NCI-H82 (cell line): Measurements from ENCODE around the gene RASA3.

Experiments
- DNase-seq: peaks from one replicate; lab custom pipeline; 2025; lab: John Stamatoyannopoulos, UW

RASA3 gene

DNA sequence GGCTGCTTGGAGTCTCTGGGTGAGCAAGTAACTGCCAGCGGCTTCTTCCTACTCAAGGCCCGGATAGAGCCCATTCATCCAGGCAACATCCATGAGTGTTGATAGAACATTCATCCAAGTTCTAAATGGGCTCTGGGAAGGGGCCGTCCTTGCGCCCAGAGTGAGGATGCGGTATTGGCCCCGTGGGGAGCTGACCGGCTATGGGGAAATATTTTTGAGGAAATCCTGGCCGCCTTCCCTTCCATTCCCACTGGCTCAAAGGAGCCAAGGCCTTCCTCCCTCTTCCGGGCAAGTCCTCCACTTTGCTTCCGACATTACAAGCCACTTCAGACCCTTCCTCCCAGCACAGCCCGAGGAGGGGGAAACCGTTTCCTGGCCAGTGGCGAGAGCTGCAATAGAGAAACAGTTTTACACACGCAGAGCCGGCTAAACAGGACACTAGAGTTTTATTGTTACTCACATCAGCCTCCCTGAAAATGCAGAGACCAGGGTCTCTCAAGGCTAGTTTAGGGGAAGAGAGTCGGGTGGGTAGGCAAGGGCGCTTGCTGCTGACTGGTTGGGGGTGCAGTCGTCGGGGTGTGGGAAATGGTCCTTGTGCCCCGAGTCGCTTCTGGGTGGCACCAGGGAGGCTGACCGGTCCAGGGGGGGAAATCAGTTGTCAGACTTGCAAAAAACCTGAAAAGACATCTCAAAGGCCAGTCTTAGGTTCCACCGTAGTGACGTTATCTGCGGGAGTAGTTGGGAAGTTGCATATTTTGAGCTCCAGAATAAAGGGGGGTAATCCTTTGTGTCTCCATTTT lies 196.1 kb downstream of the RASA3 start:
- DNase-seq = no peak

DNA sequence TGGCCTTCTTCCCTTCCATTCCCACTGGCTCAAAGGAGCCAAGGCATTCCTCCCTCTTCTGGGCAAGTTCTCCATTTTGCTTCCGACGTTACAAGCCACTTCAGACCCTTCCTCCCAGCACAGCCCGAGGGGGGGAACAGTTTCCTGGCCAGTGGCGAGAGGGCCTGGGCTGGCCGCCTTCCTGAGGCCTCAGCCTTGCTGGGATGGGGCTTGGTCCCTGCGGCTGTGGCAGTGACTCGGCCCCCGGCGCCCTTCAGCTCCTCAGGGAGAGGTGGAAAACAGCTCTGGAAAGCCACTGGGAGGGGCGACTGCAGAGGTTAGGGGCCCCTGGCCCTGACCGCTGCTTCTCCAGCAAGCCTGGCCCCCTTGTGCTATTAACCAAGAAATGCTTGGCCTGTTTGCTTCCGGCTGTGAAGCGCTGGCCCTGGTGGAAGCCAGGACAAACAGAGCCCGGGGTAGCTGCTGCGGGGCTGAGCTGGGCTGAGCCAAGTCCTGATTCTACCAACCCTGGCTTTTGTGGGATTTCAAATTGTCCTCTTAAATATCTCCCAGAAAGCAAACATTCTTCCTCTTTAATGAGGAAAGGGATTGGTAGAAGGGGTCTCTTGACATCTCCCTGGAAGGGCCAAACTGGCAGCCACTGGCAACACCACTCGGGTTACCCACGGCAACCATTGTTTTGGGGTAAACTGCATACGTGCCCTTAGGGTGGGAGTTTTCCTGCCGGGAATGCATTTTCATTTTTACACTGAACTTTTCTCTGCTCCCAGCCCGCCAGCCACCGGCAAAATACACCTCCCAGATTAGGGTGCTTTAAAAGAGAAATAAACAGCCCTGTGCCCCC lies 197.2 kb downstream of the RASA3 start:
- no peak for DNase-seq

DNA sequence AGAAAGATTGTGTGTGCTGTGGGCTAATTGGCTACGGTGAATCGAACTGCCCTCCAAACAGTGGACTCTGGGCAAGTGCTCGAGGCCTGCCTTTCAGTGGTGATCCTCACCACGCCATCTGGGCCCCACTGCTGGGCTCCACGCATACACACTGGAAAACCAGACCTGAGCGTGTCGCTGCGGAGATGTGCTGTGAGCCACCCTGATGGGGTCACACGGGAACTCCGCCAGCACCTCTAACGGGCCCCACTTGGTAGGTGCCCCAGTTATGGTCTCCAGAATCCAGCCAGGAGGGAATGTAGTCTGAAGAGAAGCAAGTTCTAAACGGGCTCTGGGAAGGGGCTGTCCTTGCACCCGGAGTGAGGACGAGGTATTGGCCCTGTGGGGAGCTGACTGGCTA lies 197.8 kb downstream of the RASA3 start:
- no peak for DNase-seq

DNA sequence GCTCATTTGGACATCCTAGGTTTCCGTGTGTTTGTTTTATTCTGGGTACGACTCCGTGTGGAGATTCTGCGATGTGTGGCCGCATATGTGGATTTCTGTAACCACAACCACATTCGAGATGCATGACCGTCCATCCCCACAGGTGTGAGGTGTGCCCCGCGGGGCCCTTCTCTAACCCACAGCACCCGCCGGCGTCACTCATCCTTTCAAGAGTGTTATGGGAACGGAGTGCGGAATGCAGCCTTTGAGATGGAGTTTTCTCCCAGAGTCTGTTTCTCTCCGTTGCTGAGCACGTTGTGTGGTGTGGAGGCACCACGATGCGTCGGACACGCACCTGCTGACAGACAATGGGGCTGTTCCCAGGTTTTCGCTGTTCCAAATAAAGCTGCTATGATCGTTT lies 198.5 kb downstream of the RASA3 start:
- no peak for DNase-seq

DNA sequence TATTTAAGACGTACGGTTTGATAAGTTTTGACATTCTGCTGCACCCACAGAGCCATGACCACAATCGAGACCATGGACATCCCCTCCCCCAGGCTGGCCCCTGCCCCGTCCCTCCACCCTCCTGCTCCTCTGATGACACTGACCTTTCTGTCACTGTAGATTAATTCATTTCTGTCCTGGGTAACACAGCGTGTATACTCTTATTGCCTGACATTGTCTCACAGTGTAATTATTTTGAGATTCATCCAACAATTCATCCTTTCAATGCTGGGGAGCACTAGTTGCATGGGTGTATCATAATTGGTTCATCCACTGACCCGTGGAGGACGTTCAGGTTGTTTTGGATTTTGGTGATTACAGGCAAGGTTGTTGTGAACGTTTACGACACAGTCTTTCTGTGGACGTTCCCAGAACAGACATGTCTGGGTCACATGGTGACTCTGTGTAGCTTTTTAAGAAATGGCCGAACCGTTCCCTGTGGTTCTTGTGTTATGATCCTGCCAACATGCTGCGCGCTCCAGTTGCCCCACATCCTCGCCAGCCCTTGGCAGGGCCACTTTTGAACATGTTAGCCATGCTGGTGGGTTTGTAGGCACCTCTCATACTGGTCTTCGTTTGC lies 200.5 kb downstream of the RASA3 start:
- no peak for DNase-seq

DNA sequence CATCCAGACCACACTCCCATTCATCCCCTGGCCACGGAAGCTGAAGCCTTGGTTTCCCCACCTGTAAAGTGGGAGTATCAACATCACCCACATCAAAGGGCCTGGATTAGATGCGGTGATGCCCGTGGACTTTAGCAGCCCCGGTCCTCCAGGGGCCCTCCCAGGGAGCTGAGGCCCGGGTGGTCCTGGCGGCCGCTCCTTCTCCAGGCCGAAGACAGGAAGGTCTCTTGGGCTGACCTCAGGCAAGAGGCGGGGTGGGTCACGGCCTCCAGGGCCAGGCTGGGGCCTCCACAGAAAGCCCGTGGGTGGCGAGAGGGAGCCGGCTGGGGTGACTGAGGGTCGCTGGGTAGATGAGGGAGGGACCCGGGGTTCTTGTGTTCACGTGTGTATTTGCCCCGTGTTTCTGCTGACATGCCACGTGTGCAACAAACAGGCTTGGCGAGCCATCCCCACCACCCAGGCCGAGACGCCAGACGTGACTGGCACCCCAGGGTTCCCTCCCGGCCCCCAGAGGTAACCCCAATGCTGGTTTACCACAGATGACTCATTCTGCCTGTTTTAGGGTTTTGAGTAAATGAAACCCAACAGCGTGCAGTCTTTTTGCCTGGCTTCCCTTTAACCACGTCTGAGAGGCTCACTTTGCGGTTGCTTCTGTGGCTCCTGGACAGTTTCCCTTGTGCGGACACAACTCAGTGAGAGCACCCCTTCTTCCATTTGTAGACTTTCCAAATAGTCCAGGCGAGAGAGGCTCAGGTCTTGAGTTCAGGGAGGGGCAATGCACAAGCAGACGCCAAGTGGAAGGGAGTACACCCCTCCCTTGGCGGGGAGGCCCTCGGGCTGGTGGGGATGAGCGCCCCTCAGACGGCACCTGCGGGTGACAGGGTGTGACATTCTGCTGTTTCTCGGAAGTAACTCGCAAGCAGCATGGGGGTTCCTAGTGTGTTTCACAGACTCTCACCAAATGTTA lies 201.5 kb downstream of the RASA3 start:
- DNase-seq = no peak

DNA sequence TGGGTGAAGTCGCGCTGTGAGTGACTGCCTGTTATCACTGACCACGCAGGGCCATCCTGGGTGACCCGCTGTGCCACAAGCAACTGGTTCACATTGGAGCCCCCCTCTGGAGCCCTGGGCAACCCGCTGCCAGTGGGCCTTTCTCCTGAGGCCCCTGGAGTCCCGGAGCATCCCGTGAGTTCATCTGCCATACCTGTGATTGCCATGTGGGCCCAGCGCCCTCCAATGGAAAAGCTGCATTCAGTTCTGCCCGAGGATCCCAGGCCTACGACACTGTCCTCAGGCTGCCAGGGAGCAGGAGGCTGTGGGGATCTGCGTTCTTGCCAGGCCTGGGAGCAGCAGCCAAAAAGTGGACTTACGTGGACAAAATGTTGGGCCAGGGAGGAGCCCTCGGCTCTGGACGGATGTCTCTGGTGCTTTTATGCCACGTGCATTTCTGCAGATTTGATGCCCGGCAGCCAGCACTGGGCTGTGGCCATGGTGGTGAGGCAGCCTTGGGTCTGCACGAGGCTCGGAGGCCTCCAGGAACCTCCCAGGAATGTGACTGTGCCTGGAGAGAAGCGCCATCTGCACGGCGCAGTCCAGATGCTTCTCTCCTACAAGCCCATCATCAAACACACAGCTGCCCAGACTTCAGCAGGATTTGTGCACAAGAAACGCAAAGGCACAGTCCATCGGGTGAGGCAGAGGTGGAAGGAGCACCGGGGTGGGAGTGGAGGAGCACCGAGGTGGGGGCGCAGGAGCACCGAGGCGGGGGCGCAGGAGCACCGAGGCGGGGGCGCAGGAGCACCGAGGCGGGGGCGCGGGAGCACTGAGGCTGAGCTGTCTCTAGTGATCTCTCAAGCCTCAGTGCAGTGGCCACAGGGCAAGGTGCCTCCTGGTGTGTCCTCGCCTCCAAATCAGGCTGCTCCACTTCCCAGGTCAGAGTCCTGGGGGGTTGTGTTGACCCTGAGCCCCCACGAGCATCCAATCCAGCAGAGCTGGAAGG lies 202.5 kb downstream of the RASA3 start:
- DNase-seq = no peak

DNA sequence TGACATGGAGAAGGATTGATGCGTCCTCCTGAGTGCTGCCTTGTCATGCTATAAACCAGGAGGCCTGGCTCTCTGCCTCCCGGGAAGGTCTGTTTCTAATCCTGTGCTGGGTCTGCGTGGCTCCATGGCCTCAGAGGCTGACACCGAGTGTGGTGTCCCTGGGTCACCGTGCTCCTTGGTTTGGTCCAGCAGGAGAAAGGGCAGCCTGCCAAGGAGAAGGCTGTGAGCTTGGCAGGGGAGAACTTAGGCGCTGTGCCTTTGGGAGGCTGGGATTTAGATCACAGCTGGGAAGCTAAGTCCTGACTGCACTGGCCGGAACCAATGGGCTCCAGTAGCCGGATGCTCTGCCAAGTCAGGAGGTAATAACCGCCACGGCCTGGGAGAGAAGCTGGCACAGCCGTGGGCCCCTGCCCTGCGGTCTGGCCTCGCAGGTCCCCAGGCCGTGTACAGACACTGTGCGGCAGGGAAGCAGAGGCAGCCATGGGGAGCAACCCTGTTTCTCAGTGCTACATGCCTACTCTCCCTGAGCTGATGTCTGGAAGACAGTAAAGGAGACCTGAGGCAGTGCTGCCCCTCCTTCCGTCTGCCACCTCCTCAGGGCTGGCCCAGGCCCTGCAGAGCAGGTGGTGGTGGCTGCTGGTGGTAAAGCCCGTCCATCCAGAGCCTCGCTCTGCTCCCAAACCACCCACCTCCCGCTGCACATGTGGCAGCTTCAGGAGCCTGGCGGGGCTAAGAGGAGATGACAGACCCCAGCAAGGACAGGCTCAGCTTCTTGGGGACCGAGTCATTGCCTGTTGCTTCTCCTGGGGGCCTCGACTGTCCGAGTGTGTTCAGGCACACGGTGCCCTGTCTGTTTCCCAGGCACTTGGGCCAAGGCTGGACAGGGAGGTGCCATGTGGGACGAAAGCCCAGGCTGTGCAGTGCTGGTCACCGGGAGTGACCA lies 203.5 kb downstream of the RASA3 start:
- DNase-seq = no peak
